IPS DF 4.7 (cell line): ENCODE data around the gene PI4KA.
"Not testable (repeated sequence)": the region's sequence is repeated elsewhere in the genome, so short reads cannot be mapped to it uniquely, and the experiment has no call there.

ENCODE experiments used
- DNase-seq: peaks from one replicate; pipeline ENCODE4 v3.0.0-alpha.2; 2013; ENCODE audit warnings: low spot score; ENCODE audit errors: extremely low read depth

PI4KA gene

GRCh38 chr22:20847318-20847822 lies 11.2 kb downstream of the PI4KA start:
- no peak for DNase-seq

DNA sequence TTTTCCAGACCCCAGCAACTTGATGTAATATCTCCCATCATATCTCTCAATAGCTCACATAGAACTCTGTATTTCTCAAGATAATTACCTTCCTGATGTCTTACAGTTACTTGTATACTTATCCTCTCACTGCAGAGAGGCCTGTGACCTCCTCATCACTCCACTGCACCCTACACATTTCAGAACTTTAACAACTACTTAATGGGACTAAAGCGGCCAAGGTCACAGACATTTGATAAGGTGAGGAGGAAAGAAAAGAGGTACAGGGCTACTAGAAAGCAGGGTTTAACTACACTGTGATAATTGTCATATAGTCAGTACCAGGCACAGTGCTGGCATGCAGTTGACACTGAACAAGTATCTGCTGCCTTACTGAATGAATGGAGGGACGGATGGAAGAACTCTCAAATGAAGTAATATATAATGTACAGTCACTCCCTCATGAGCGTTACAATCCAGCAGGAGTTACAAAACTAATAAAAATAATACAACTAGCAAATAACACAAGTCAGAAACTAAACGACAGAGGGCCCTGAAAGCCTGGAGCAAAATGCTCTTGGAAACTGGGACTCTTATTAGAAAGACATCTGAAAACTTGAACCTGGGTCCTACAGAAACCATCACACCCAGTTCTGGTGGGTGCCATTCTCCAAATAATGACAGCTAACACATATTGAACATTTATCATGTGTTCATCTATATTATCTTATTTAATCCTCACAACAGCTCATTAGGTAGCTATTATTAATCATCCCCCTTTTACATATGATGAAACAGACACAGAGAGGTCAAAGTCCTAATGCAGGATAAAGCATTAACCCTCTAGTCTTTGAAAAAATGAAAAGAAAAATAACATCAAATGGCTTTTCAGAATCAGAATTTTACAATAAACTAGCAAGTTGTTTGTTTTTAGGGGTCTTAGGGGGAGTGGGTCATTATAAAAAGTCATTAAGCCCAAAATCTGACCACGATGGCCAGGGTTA lies 14.3 kb downstream of the PI4KA start:
- no peak for DNase-seq

DNA sequence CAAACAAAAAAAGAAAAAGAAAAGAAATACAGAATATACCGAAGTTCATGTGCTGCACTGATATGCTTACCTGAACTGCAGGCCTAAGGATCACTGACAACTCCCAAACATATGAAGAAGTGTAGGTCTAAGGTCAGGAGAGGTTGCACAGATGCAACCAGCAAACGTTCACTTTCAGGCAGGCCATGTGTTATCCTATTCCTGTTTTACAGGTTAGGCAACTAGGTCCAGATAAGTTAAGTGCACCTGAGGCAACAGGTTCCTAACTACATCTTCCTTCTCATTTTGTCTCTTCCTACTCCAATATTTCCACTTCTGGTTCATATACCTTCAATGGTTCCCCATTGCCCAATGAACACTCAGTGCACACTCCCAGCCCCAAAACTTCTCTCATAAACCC lies 15.1 kb downstream of the PI4KA start:
- no peak for DNase-seq

DNA sequence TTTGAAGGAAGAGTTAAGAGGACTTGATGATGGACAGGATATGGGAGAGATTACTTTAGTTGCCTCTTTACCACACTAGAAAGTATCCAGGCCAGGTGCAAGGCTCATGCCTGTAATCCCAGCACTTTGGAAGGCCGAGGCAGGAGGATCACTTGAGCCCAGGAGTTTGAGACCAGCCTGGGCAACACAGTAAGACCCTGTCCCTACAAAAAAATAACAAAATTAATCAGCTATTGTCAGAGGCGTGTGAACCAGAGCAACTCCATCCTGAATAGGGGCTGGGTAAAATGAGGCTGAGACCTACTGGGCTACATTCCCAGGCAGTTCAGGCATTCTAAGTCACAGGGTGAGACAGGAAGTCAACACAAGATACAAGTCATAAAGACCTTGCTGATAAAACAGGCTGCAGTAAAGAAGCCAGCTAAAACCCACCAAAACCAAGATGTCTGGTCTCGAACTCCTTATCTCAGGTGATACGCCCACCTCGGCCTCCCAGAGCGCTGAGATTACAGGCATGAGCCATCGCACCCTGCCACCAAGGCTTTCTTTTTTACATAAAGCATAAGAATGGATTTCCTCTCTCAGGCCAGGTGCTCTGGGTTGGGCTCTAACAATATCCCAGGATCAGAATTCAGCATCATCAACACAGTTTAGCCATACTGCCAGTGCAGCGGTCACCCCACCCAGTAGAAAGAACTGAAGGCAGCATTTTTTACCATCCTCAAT lies 17.8 kb downstream of the PI4KA start:
- no peak for DNase-seq

DNA sequence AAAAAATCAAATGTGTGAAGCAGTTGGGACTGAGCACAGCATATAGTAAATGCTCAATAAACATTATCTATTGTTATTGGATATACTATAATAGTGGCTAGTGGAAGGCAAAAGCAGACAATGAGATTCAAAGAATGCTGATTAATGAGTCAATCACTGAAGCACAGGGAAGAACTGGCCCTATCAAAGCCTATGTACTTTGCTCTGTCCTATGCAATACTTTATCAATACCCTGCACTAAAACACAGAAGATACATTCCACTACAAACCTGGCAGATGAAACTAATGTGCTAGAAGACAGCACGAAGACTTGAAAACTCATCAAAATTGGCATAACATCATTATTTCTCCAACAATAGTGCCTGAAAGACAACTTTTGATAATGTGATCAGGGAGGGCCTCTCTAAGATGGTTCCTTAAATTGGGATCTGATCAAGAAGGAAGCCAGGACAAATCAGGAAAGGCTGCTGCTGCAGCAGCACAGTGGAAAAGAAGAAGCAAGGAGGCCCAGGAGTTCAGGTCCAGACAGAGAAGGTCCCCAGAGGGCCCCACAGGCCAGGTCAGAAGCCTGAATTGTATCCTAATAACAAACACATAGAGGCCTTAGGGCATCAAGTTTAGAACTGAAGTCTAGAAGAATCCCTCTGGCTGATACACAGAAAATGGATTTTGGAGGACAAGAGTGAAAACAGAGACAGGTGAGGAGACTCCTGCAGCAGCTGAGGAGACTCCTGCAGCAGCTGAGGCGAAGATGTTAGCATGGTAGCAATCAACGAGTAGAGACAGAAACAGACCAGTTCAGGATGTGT lies 18.6 kb downstream of the PI4KA start:
- DNase-seq, result no peak

DNA sequence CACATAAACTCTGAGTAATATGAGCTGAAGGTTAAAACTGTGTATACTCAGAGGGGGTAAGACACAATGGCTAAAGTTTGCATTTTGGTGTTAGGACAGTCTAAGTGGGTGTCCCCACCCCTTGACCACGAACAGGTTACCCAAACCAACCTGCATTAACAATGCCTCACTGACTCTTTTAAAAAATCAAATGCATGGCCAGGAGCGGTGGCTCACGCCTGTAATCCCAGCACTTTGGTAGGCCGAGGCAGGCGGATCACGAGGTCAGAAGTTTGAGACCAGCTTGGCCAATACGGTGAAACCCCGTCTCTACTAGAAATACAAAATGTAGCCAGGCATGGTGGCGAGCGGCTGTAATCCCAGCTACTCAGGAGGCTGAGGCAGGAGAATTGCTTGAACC lies 19.3 kb downstream of the PI4KA start:
- DNase-seq, result not testable (repeated sequence)

DNA sequence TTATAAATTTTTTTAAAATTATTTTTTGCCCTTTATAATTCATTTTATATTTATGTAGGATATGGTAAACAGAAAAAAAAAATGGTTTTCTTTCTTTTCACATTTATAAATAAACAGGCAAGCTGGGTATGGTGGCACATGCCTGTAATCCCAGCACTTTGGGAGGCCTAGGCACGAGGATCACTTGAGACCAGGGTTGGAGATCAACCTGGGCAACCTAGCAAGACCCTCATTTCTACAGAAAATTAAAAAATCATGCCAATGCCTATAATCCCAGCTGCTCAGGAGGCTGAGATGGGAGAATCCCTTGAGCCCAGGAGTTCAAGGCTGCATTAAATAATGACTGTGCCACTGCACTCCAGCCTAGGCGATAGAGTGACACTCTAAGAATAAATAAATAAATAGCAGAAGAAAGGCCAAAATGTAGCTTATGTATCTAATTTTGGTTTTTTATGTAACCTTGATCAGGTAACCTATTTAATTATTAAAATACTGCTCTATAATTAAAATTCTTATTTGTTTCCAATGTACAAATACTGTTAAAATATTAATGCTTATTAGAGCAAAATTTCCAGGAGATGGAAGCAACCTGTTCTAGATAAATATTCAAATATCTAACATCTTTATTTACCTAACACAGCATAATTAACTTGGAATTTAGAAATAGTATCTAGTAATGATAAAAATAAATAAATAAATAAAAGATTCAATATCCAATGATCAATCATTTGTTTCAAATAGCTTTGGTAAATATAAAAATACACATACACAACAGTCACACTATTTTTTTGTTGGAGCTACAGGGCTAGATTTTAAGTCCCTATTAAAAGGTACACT lies 21.4 kb downstream of the PI4KA start:
- DNase-seq, result no peak

DNA sequence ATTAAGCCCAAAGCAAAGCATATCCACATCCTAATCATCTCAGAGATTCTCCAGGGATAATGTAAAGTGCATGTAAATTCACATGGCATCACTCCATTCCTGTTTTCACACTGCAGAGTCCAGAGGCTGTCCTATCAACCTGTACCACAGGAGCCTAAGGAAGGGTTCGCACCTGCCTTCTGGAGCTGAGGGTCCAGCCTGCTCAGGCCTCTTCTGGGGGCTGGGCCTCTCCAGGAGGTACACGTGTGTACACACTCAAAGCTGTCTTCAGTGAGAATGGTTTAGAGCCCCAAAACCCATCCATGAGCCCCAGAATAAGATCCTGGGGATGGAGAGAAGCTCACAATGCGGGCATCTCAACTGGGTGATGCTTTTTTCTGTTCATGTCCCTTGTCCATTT lies 23.9 kb downstream of the PI4KA start:
- DNase-seq, result no peak

DNA sequence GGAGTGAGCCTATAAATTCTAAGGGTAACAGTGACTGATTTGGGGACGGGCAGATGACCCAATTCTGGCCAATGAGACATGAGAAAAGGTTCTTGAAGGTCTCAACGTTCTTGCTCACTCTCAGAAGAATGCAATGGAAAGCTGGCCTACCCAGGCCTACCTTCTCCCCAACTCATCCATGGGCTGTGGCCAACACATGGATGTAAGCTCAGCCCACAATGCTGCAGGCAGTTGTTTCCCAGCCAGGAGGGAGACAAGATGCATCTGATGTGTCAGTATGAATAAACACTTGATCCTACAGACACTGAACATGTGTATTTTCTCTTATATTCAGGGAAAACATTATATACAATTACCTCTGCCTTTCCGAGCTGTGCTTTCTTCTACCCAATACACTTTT lies 24.4 kb downstream of the PI4KA start:
- no peak for DNase-seq

- DNase-seq, result no peak
Observed at GRCh38 chr22:20833225-20833665, 25.4 kb downstream of the PI4KA start.

GRCh38 chr22:20829491-20830134 lies 29.0 kb downstream of the PI4KA start:
- DNase-seq, result no peak

DNA sequence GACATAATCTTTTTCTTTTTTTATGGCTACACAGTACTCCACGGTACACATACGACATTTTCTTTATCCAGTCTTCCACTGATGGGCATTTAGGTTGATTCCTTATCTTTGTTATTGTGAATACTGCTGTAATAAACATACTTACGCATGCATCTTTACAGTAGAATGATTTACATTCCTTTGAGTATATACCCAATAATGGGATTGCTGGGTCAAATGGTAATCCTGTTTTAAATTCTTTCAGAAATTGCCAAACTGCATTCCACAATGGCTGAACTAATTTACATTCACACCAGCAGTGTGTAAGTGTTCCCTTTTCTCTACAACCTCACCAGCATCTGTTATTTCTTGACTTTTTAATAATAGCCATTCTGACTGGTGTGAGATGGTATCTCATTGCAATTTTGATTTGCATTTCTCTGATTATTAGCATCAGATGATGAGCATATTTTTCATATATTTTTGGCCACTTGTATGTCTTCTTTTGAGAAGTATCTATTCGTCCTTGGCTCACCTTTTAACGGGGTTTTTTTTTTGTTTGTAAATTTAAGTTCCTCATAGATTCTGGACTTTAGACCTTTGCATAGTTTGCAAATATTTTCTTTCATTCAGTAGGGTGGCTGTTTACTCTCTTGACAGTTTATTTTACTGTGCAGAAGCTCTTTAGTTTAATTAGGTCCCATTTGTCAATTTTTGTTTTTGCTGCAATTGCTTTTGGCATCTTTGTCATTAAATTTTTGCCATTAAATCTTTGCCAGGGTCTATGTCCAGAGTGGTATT lies 32.0 kb downstream of the PI4KA start:
- DNase-seq, result not testable (repeated sequence)

DNA sequence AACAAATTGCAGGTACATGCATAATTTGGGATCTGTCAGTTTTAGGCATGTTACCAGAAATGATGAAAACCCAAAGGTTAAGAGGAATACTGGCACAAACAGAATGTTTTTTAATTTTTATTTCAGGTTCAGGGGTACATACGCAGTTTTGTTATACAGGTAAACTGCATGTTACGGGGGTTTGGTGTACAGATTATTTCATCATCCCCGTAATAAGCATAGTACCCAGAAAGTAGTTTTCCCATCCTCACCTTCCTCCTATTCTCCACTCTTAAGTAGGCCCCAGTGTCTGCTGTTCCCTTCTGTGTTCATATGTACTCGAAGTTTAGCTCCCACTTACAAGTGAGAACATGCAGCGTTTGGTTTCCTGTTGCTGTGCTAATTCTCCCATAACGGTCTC lies 33.0 kb downstream of the PI4KA start:
- DNase-seq, result no peak

DNA sequence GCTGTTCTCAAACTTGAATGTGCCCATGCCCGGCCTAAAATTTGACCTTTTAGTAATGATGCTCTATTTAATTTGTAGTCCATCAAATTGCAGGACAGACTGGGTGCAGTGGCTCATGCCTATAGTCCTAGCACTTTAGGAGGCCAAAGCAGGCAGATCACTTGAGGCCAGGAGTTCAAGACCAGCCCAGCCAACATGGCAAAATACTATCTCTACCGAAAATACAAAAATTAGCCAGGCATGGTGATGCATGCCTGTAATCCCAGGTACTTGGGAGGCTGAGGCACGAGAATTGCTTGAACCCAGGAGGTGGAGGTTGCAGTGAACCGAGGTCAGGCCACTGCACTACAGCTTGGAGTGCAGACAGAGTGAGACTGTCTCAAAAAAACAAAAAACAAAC lies 33.4 kb downstream of the PI4KA start:
- not testable (repeated sequence) for DNase-seq

DNA sequence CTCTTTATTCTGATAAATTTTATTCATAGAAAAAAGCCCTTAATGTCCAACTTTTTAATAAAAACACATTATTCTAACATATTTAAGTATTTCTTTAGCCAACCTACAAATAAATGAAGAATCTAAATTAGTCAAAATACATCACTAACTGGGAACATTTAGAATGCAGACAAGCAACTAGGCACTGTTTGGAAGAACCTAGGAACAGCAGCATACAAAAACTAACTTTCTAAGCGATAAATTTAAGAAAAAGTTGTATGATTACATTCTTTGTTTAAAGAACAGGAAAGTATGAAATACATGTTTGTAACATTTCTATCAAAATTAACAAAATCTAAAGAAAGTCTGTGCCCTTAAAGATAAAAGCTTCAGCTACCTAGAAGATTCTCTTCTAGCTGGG lies 35.3 kb downstream of the PI4KA start:
- no peak for DNase-seq

- DNase-seq, result no peak
Observed at GRCh38 chr22:20822240-20822639, 36.4 kb downstream of the PI4KA start.

GRCh38 chr22:20821717-20822239 lies 36.8 kb downstream of the PI4KA start:
- not testable (repeated sequence) for DNase-seq

GRCh38 chr22:20819471-20819870 lies 39.1 kb downstream of the PI4KA start:
- no peak for DNase-seq

DNA sequence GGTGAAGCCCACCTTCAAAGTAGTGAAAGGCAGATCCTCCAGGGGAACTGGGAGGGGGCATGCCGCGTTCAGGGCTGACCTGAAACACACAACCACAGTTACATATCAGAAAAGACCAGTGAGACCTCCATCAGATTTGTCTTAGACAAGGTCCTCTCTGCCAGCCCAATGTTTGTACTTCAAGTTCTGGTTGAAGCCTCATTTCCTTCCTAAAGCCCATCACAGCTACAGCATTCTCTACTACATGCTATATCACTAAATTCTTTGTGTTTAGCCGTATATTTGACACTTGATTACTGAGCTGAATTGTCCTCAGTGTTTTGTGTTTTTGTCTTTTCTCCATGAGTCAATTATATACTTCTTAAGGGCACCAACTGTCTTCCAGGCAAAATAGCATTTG lies 40.1 kb downstream of the PI4KA start:
- DNase-seq, result no peak
